ENCODE measurements around the gene TBC1D16.
"Not testable (repeated sequence)": the region's sequence is repeated elsewhere in the genome, so short reads cannot be mapped to it uniquely, and the experiment has no call there.

Gene TBC1D16

GRCh38 chr17:80051681-80052080 is 16.0 kb upstream of the TBC1D16 start:
- DNase-seq, result no peak

GRCh38 chr17:80050706-80051105 is 15.0 kb upstream of the TBC1D16 start:
- no peak for DNase-seq

- no peak for DNase-seq
Observed at GRCh38 chr17:80049986-80050385, 14.3 kb upstream of the TBC1D16 start.

GRCh38 chr17:80047176-80047575 is 11.5 kb upstream of the TBC1D16 start:
- peak; percentile 66 for DNase-seq

GRCh38 chr17:80046709-80047108 is 11.0 kb upstream of the TBC1D16 start:
- DNase-seq, result not testable (repeated sequence)

GRCh38 chr17:80045703-80046102 is 10.0 kb upstream of the TBC1D16 start:
- DNase-seq, result peak; percentile 53

GRCh38 chr17:80043963-80044362 is 8.3 kb upstream of the TBC1D16 start:
- DNase-seq, result no peak

GRCh38 chr17:80036715-80037477 is 1.2 kb upstream of the TBC1D16 start:
- DNase-seq, result peak; percentile 82

GRCh38 chr17:80035937-80036714 is 454 bp upstream of the TBC1D16 start, which contains the start of gene CCDC40:
TSS of gene CCDC40 (plus strand) at chr17:80036642. CDS start at chr17:80036663, 21 bp downstream.
- peak; percentile 71 for DNase-seq

- no peak for DNase-seq
Observed at GRCh38 chr17:80034791-80035686, 633 bp downstream of the TBC1D16 start.

- DNase-seq, result no peak
Observed at GRCh38 chr17:80033840-80034239, 1.8 kb downstream of the TBC1D16 start.

- DNase-seq, result no peak
Observed at GRCh38 chr17:80032614-80033171, 3.0 kb downstream of the TBC1D16 start.

GRCh38 chr17:80031691-80032430 is 3.8 kb downstream of the TBC1D16 start:
- no peak for DNase-seq

- peak; percentile 55 for DNase-seq
Observed at GRCh38 chr17:80030730-80031410, 4.8 kb downstream of the TBC1D16 start.

GRCh38 chr17:80029258-80029974 is 6.3 kb downstream of the TBC1D16 start:
- no peak for DNase-seq

- DNase-seq, result peak; percentile 39
Observed at GRCh38 chr17:80028030-80028429, 7.6 kb downstream of the TBC1D16 start.

GRCh38 chr17:80027043-80027435 is 8.6 kb downstream of the TBC1D16 start:
- no peak for DNase-seq

- no peak for DNase-seq
Observed at GRCh38 chr17:80026359-80027042, 9.2 kb downstream of the TBC1D16 start.

- no peak for DNase-seq
Observed at GRCh38 chr17:80025796-80026195, 9.9 kb downstream of the TBC1D16 start.

GRCh38 chr17:80025140-80025539 is 10.5 kb downstream of the TBC1D16 start:
- DNase-seq, result no peak

All from NCI-H1105 (cell line).